GM12872 (cell line): ENCODE measurements around the gene STPG1.
A peak's percentile ranks its signal among the peaks of the same experiment; 100 is the strongest.

Experiments
- TF ChIP-seq, protein P1 (sequence below): IDR thresholded peaks from 3 replicates; pipeline ENCODE4 v1.5.1; 2011; ENCODE audit warnings: low read depth, mild to moderate bottlenecking, low read length, moderate library complexity; ENCODE audit not compliant: insufficient read depth

STPG1 gene

DNA sequence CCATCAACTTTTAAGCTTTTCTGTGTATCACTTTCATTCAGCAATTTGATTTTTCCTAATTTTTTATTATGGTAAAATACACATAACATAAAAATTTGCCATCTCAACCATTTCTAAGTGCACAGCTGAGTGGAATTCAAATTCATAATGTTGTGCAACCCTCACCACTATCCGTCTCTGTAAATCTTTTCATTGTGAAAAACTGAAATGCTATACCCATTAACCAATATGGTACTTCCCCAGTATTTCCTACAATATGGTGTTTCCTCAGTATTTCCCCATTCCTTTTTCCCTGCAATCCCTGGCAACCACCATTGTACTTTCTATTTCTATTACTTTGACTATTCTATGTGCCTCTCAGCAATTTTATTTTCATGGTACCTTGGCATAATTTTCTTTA, 6.8 kb downstream of the STPG1 start:
- TF ChIP-seq, protein P1, sequence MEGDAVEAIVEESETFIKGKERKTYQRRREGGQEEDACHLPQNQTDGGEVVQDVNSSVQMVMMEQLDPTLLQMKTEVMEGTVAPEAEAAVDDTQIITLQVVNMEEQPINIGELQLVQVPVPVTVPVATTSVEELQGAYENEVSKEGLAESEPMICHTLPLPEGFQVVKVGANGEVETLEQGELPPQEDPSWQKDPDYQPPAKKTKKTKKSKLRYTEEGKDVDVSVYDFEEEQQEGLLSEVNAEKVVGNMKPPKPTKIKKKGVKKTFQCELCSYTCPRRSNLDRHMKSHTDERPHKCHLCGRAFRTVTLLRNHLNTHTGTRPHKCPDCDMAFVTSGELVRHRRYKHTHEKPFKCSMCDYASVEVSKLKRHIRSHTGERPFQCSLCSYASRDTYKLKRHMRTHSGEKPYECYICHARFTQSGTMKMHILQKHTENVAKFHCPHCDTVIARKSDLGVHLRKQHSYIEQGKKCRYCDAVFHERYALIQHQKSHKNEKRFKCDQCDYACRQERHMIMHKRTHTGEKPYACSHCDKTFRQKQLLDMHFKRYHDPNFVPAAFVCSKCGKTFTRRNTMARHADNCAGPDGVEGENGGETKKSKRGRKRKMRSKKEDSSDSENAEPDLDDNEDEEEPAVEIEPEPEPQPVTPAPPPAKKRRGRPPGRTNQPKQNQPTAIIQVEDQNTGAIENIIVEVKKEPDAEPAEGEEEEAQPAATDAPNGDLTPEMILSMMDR: no peak

DNA sequence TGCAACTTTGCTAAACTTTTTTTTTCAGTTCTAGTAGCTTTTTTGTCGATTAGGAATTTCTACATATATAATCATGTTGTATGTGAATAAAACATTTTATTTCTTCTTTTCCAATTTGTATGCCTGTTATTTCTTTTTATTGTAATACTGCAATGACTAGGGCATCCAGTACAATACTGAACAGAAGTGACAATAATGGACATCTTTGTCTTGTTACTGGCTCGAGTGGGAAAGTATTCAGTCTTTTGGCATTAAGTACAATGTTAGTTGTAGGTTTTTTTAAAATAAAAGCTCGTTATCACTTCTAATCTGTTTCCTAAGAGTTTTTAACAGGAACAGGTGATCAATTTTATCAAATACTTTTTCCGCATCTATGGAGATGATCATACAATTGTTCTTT, 9.8 kb downstream of the STPG1 start:
- TF ChIP-seq, protein P1: no peak

DNA sequence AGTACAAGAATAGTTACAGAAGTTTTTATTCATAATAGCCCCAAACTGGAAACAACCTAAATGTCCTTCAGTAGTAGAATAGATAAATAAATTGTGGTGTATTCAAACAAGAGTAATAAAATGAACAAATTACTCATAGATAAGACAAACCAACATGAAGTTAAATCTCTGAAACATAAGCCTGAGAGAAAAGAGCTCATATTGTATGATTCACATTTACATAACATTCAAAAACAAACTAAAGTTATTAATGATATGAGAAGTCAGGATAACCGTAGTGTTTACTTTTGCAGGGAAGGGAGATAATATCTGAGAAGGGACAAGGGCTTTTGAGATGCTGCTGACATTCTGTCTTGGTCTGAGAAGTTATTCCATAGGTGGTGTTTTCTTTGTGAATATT, 13.5 kb downstream of the STPG1 start:
- TF ChIP-seq, protein P1: no peak

DNA sequence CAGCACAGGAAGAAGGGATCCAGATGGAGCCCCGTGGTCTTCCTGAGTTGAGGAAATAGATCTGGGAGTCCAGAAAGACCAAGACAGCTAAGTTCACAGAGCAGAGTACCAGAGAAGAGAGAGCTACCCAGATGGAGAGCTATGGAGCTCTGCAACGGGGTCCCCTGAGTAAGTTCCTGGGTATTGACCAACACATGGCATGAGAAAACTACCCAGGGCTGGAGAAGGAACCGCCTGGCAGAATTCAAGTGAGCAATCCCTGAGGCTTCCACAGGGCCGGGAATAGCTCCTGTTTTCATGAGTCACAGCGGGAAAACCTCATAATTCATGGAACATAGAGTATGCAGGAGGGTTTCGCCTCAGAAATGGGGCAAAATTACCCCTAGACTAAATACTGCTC, 19.7 kb downstream of the STPG1 start:
- TF ChIP-seq, protein P1: no peak

DNA sequence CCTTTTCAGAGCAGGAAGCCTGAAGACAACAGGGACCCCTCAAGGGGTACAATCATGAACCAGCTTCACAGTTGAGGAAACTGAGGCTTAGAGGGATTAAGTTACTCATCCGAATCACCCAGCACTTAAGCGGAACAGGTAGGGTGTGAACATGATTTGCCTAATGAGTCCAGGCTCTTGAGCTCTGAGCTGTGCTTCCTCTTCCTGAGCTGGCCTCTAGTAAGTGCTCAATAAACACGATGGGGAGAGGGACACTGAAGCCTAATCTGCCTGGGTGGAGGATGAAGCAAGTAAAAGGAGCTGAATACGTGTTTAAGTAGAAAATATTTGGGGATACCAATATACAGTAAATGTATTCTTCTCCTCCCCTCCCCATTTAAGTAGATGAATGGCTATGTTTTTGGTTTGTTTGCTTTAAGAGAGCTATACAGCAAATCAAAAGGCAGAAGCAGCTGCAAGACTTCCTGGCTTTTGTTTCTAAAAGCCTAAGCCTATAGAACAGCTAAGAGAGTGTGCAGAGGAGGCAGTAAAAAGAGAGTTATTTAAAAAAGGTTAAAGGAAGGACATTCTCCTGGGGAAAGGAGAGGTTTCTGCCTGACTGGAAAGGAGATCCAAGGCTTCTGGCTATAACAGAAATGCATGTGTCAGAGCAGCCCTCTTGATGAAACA, 20.5 kb downstream of the STPG1 start:
- TF ChIP-seq, protein P1: no peak

DNA sequence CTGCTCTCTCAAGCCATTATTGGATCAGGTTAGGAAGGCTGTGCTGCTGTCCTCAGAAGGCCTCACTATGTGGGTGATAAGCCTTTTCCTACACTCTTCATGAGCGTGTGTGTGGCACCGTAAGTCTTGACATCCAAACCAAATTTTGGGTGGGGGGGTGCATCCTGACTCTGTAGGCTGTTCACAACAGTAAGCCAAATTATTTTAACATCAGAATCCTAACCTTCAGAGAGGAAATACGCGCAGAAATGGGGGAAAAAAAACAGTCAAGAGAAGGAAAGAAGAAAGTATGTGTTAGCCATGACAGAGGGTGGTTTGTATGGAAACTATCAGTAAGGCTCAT, 21.0 kb downstream of the STPG1 start:
- TF ChIP-seq, protein P1: no peak

DNA sequence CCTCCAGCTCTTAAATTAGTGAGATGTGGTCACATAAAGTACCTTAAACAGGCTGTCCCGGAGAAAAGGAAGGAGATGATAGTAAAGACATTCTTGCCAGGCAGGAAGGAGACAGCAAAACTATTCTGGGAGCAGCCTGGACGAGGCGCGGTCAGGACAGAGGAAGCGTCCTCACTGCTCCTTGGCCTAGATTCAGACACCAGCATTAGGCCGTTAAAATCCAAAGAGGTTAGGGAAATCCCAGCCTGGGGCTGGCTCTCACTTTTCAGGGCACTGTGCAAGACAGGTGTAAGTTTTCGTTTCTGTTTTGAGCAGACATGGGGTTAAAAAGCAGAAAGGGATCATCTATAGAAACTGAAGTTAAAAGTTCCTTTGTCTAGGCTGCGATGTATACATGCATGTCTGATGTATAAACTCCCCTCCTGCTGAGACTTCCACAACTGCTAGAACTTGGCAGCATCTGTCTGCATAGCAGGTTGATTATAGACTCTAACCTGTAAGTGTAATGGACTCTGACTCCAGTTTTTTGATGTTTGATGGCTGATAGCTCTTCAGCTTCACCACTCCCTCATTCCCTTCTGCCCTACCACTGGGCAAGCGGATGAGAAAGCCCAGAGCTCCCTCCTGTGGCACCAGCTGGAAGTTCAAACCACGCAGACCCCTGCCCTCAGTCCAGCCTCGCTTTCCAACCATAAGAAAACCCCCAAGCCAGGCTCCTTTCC, 21.5 kb downstream of the STPG1 start:
- TF ChIP-seq, protein P1: peak; percentile 94
